ENCODE results near the gene EPHA5.

- no peak for TF ChIP-seq ATF3 (CRISPR knock-in tag; conservative IDR thresholded peaks at IDR 0.05)
- TF ChIP-seq EMX1 (CRISPR knock-in tag; IDR thresholded peaks at IDR 0.05) = no peak
- no peak for TF ChIP-seq PRDM15 (CRISPR knock-in tag; IDR thresholded peaks at IDR 0.05)
- no peak for TF ChIP-seq TEAD1 (CRISPR knock-in tag; IDR thresholded peaks at IDR 0.05)
- TF ChIP-seq CTCF (IDR thresholded peaks at IDR 0.05) = no peak
These were observed 78.2 kb downstream of the EPHA5 start for GRCh38 chr4:65592089-65592488.

All from WTC11 (cell line).